Osteoblast (primary cell): ENCODE data around the gene PWP1. TPM values are rescaled to one million over a fixed set of nuclear protein-coding genes. Genes with fewer than 3 reads are reported as not detected.

Experiments
- DNase-seq: peaks from one replicate; pipeline ENCODE4 v3.0.0; 2011; ENCODE audit warnings: low spot score, mixed read lengths; ENCODE audit not compliant: insufficient read length; ENCODE audit errors: missing footprints
- H2AFZ ChIP-seq: 2 replicates; pipeline ENCODE4 v1.6.0; 2011; ENCODE audit warnings: mild to moderate bottlenecking, low read length
- H3K27ac ChIP-seq: 2 replicates; pipeline ENCODE4 v1.5.1; 2011; ENCODE audit warnings: mild to moderate bottlenecking, low read depth, low read length, moderate library complexity
- H3K27me3 ChIP-seq: 2 replicates; pipeline ENCODE4 v1.6.0; 2012; ENCODE audit warnings: mild to moderate bottlenecking, control low read depth, inconsistent platforms, low read length, moderate library complexity; ENCODE audit not compliant: insufficient read depth
- H3K36me3 ChIP-seq: 2 replicates; pipeline ENCODE4 v1.5.1; 2011; ENCODE audit warnings: mild to moderate bottlenecking, low read length, control low read depth, moderate library complexity; ENCODE audit not compliant: insufficient read depth
- H3K4me1 ChIP-seq: 2 replicates; pipeline ENCODE4 v1.5.1; 2011; ENCODE audit warnings: mild to moderate bottlenecking, low read length, control low read depth, moderate library complexity; ENCODE audit not compliant: insufficient read depth
- H3K4me2 ChIP-seq: 2 replicates; pipeline ENCODE4 v1.6.0; 2011; ENCODE audit warnings: mild to moderate bottlenecking, low read length; ENCODE audit not compliant: insufficient read depth
- H3K4me3 ChIP-seq: fragments of 200-600 bp; sonication (generic); 3 replicates; pipeline ENCODE4 v1.5.1; 2012; ENCODE audit warnings: mild to moderate bottlenecking, low read length, inconsistent platforms; ENCODE audit not compliant: insufficient read depth
- H3K79me2 ChIP-seq: 2 replicates; pipeline ENCODE4 v1.6.0; 2012; ENCODE audit warnings: mild to moderate bottlenecking, low read length, control low read depth, inconsistent platforms; ENCODE audit not compliant: insufficient read depth
- H3K9me3 ChIP-seq: 2 replicates; pipeline ENCODE4 v1.5.1; 2011; ENCODE audit warnings: low read depth, low read length, control low read depth
- H4K20me1 ChIP-seq: 2 replicates; pipeline ENCODE4 v1.6.0; 2012; ENCODE audit warnings: mild to moderate bottlenecking, low read length, control low read depth; ENCODE audit not compliant: insufficient read depth
- total RNA-seq: library from RNA; depleted of rRNA; stranded (reverse); fragments of >200 nt; gene quantifications from 2 replicates; pipeline ENCODE4 v1.2.3, GENCODE V29; 2012
- TF ChIP-seq, protein P1 (sequence below): IDR thresholded peaks from 2 replicates; pipeline ENCODE4 v1.5.1; 2011; ENCODE audit warnings: mild to moderate bottlenecking, low read depth, low read length, moderate library complexity; ENCODE audit errors: extremely low read depth

PWP1 gene
- total RNA-seq, 1 donor = 72.0 TPM

DNA sequence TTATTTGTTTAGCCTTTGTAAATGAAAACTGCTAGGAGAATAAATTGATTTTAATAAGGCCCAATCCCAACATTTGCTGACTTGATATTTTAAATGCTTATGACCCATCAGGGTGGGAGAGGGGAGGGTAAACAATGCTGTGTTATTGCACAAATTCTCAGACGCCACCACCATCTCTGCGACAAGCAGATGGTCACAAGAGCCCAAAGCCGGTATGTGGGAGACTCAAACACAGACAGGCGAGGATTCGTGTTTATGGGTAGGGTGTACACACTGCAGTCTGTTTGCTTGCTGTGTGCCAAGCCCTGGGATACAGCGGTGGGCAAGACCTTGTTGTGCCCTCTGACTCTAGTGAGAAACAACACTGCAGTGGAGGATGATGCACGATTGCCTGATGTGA, 39.2 kb upstream of the PWP1 start:
- Histone ChIP-seq H3K4me1 (no peaks in the 10 kb centered on the region), H2AFZ (no peak overlapping the region), H3K36me3 (no peaks in the 10 kb centered on the region), H3K4me3 (no peak overlapping the region), H4K20me1 (no peaks in the 10 kb centered on the region), H3K27me3 (no peaks in the 10 kb centered on the region), H3K9me3 (no peaks in the 10 kb centered on the region), H3K79me2 (no peaks in the 10 kb centered on the region), H3K27ac (no peak overlapping the region), H3K4me2 (no peak overlapping the region)
- TF ChIP-seq, protein P1, sequence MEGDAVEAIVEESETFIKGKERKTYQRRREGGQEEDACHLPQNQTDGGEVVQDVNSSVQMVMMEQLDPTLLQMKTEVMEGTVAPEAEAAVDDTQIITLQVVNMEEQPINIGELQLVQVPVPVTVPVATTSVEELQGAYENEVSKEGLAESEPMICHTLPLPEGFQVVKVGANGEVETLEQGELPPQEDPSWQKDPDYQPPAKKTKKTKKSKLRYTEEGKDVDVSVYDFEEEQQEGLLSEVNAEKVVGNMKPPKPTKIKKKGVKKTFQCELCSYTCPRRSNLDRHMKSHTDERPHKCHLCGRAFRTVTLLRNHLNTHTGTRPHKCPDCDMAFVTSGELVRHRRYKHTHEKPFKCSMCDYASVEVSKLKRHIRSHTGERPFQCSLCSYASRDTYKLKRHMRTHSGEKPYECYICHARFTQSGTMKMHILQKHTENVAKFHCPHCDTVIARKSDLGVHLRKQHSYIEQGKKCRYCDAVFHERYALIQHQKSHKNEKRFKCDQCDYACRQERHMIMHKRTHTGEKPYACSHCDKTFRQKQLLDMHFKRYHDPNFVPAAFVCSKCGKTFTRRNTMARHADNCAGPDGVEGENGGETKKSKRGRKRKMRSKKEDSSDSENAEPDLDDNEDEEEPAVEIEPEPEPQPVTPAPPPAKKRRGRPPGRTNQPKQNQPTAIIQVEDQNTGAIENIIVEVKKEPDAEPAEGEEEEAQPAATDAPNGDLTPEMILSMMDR = no peak
- DNase-seq = no peak

DNA sequence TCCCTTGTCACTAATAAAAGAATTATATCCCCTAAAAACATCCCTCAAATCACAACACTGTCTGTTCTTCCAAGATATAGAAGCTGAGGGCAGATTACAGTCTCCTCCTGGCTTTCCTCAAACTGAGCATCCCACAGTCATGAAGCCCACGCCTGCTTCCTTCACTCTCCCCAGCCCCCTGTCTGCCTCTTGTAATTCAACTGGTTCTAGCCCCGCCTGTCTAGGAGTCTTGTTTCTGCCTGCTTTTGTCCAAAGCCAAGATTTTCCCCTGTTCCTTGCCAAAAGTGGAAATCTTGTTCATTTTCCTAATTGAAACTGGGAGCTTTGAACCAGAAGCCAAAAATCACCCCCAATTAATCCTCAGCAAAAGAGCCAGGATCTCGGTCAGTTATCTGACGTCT, 35.9 kb upstream of the PWP1 start:
- Histone ChIP-seq H3K27ac (no peak overlapping the region), H3K4me2 (no peak overlapping the region), H3K27me3 (no peaks in the 10 kb centered on the region), H2AFZ (no peak overlapping the region), H3K36me3 (no peaks in the 10 kb centered on the region), H3K9me3 (no peaks in the 10 kb centered on the region), H3K4me1 (no peaks in the 10 kb centered on the region), H4K20me1 (no peaks in the 10 kb centered on the region), H3K79me2 (no peaks in the 10 kb centered on the region), H3K4me3 (no peak overlapping the region)
- no peak for DNase-seq
- TF ChIP-seq, protein P1 = no peak

DNA sequence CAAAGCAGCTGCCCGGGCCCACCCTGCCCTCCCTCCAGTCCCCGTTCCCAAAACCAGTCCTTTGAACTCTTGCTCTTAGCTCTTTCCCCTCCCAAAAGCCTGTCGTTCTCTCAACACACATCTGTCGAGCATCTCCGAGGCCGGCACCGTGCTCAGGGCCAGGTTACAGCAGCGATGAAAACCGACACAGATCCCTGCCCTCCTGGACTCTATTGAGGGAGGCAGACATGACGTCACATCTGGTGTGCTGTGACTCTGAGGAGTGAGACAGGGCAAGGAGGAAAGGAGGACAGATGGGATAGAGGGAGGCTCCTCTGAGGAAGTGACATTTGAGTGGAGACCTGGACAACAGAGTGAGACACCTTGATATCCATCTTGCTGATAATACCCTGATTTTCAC, 34.6 kb upstream of the PWP1 start:
- Histone ChIP-seq H3K27ac (no peak overlapping the region), H3K79me2 (no peaks in the 10 kb centered on the region), H3K4me2 (no peak overlapping the region), H3K4me3 (no peak overlapping the region), H4K20me1 (no peaks in the 10 kb centered on the region), H3K36me3 (no peaks in the 10 kb centered on the region), H2AFZ (no peak overlapping the region), H3K4me1 (no peaks in the 10 kb centered on the region), H3K27me3 (no peaks in the 10 kb centered on the region), H3K9me3 (no peaks in the 10 kb centered on the region)
- DNase-seq = no peak
- TF ChIP-seq, protein P1 = no peak

DNA sequence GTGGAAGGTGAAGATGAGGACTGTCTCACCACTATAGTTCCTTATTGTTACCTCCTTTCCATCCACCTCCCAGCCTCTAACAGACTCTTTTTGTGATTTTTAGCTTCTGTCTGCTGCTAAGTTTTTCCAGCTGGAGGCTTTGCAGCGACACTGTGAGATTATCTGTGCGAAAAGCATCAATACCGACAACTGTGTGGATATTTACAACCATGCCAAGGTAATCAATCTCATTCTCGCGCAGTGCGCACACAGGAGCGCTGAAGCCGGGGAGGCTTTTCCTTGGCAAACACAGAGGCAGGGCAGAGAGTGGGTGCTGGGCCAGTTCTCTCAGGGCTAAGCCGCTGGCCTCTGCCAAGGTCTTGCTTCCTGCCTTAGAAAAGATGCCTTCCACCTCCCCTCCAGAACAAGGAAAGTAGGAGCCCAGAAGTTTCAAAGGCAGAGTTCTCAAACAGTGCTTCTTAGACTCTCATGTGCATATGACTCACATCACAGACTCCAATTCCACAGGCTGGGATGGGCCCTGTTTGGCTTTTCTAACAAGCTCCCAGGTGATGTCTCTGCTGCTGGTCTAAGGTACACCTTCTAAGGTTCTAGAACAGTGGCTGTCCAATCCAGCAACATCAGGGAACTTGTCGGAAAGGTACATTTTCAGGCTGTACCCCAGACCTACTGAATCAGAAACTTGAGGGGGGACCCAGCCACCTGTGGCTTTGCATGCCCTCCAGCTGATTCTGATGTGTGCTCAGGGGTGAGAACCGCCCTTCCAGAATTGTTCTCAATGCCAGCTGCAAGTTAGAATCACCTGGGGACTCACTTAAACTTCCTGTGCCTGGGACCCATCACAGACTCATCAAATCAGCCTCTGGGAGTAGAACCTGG, 33.8 kb upstream of the PWP1 start:
- TF ChIP-seq, protein P1 = no peak
- Histone ChIP-seq H4K20me1 (no peaks in the 10 kb centered on the region), H3K27ac (no peak overlapping the region), H3K4me2 (no peak overlapping the region), H3K79me2 (no peaks in the 10 kb centered on the region), H3K4me3 (no peak overlapping the region), H3K27me3 (no peaks in the 10 kb centered on the region), H3K36me3 (no peaks in the 10 kb centered on the region), H2AFZ (no peak overlapping the region), H3K9me3 (no peaks in the 10 kb centered on the region), H3K4me1 (no peaks in the 10 kb centered on the region)
- no peak for DNase-seq
